Mesenchymal stem cell (in vitro differentiated cells and primary cell): ENCODE results near the gene FPR2.
A peak's percentile ranks its signal among the peaks of the same experiment; 100 is the strongest.

Experiments
- DNase-seq: peaks from one replicate; pipeline ENCODE4 v3.0.0-alpha.2; 2013
- H2AFZ ChIP-seq: one replicate; pipeline ENCODE4 v1.6.1; 2013; ENCODE audit warnings: low read depth, mild to moderate bottlenecking, control low read depth, inconsistent platforms, low read length, moderate library complexity
- H2AK5ac ChIP-seq: 2 replicates; pipeline ENCODE4 v1.6.1; 2013; ENCODE audit warnings: low read length, moderate library complexity, mild to moderate bottlenecking, inconsistent platforms; ENCODE audit not compliant: severe bottlenecking
- H2BK120ac ChIP-seq: one replicate; pipeline ENCODE4 v1.6.1; 2013; ENCODE audit warnings: low read depth, mild to moderate bottlenecking, inconsistent platforms, low read length, moderate library complexity
- H2BK12ac ChIP-seq, 2 experiments: one replicate each; pipeline ENCODE4 v1.6.1; 2013; ENCODE audit warnings: inconsistent platforms in 2 of 2, low read length in 2 of 2, mild to moderate bottlenecking in 2 of 2, moderate library complexity in 2 of 2, control low read depth in 1 of 2
- H2BK15ac ChIP-seq: one replicate; pipeline ENCODE4 v1.6.1; 2013; ENCODE audit warnings: mild to moderate bottlenecking, low read depth, inconsistent platforms; ENCODE audit not compliant: poor library complexity, severe bottlenecking
- H2BK5ac ChIP-seq: 2 replicates; pipeline ENCODE4 v1.6.1; 2013; ENCODE audit warnings: low read depth, mild to moderate bottlenecking, low read length, control low read depth, inconsistent platforms; ENCODE audit not compliant: poor library complexity, severe bottlenecking
- H3K14ac ChIP-seq, 2 experiments: one replicate each; pipeline ENCODE4 v1.6.1; 2013; ENCODE audit warnings: inconsistent platforms in 2 of 2, low read length in 2 of 2, control low read depth in 1 of 2, mild to moderate bottlenecking in 1 of 2, moderate library complexity in 1 of 2
- H3K18ac ChIP-seq, 2 experiments: one replicate each; pipeline ENCODE4 v1.6.1; 2013; ENCODE audit warnings: inconsistent platforms in 2 of 2, low read length in 2 of 2, control low read depth in 1 of 2, low read depth in 1 of 2, mild to moderate bottlenecking in 1 of 2
- H3K23ac ChIP-seq, 2 experiments: one replicate each; pipeline ENCODE4 v1.6.1; 2013; ENCODE audit warnings: inconsistent platforms in 2 of 2, low read length in 2 of 2, mild to moderate bottlenecking in 2 of 2, moderate library complexity in 2 of 2, control low read depth in 1 of 2
- H3K27ac ChIP-seq: 2 replicates; pipeline ENCODE4 v1.5.1; 2013; ENCODE audit warnings: mild to moderate bottlenecking, moderate library complexity, low read length, control low read depth, inconsistent platforms; ENCODE audit not compliant: poor library complexity, severe bottlenecking
- H3K27me3 ChIP-seq, 2 experiments: 2 replicates each; pipeline versions ENCODE4 v1.6.1 to v1.7.0; 2013; ENCODE audit warnings: low read length in 2 of 2, mild to moderate bottlenecking in 2 of 2, moderate library complexity in 2 of 2, control low read depth in 1 of 2, inconsistent platforms in 1 of 2; ENCODE audit not compliant: control insufficient read depth in 1 of 2, insufficient read depth in 1 of 2
- H3K36me3 ChIP-seq, 2 experiments: 2 replicates each; pipeline versions ENCODE4 v1.6.1 to v1.7.0; 2013; ENCODE audit warnings: low read length in 2 of 2, control low read depth in 1 of 2, inconsistent platforms in 1 of 2, low read depth in 1 of 2, mild to moderate bottlenecking in 1 of 2; ENCODE audit not compliant: insufficient read depth in 2 of 2, control insufficient read depth in 1 of 2
- H3K4ac ChIP-seq, 2 experiments: one replicate each; pipeline ENCODE4 v1.6.1; 2013; ENCODE audit warnings: inconsistent platforms in 2 of 2, low read length in 2 of 2, mild to moderate bottlenecking in 2 of 2, moderate library complexity in 2 of 2, control low read depth in 1 of 2, low read depth in 1 of 2
- H3K4me1 ChIP-seq: 2 replicates; pipeline ENCODE4 v1.6.1; 2013; ENCODE audit warnings: low read depth, low read length, control low read depth; ENCODE audit not compliant: control insufficient read depth, insufficient read depth
- H3K4me2 ChIP-seq: 2 replicates; pipeline ENCODE4 v1.6.1; 2013; ENCODE audit warnings: low read length, mild to moderate bottlenecking, inconsistent platforms; ENCODE audit not compliant: poor library complexity, severe bottlenecking
- H3K4me3 ChIP-seq, 2 experiments: 2 replicates each; pipeline versions ENCODE4 v1.5.1 to v1.7.0; 2013; ENCODE audit warnings: low read length in 2 of 2, mild to moderate bottlenecking in 2 of 2, control low read depth in 1 of 2, low read depth in 1 of 2; ENCODE audit not compliant: insufficient read depth in 1 of 2
- H3K79me1 ChIP-seq: replicated peaks from 2 replicates; pipeline ENCODE4 v1.6.1; 2013; ENCODE audit warnings: mild to moderate bottlenecking, control low read depth, low read length, inconsistent platforms; ENCODE audit not compliant: poor library complexity, severe bottlenecking
- H3K9ac ChIP-seq: 2 replicates; pipeline ENCODE4 v1.7.0; 2013; ENCODE audit warnings: mild to moderate bottlenecking, low read length, moderate library complexity
- H3K9me3 ChIP-seq: 2 replicates; pipeline ENCODE4 v1.7.0; 2013; ENCODE audit warnings: mild to moderate bottlenecking, low read length; ENCODE audit not compliant: control insufficient read depth
- H4K8ac ChIP-seq: one replicate; pipeline ENCODE4 v1.6.1; 2013; ENCODE audit warnings: inconsistent platforms, mild to moderate bottlenecking, low read length, moderate library complexity
- H4K91ac ChIP-seq: one replicate; pipeline ENCODE4 v1.6.1; 2013; ENCODE audit warnings: mild to moderate bottlenecking, low read length, inconsistent platforms
- WGBS: methylation state at CpG from one replicate; pipeline ENCODE4 v1.1.7; 2013; ENCODE audit warnings: mixed read lengths; 5-methylcytosine and 5-hydroxymethylcytosine counted together

FPR2 gene

DNA sequence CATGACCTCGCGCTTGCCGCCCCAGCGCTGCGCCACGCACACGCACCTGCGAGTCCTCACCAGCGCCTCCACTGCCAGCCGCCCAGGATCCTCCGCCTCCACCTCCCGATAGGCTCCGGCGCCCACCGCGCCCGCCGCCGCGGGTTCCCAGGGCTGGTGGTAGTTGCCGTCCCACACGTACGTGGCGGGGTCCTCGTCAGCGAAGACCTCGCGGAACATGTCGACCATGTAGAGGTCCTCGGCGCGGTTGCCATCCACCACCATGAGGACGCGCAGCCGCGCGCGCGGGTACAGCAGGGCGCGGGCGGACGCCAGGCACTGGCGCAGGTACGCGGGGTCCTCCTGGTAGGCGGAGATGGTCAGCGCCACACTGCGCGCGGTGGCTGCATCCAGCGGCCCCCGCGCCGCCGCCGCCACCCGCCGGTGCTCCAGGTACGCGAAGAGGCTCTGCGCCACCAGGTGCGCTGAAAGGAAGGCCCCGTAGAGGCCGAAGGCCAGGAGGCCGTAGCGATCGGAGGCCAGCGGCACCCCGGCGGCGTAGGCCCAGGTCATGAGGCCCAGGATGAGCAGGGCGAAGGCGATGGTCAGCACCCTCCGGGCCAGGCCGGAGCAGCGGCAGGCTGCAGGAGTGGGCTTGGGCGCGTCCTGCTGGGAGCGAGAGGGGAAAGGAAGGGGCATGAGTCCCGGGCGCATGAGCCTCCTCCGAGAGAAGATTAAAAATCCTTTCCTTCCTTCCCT is 41.6 kb upstream of the FPR2 start:
- Histone ChIP-seq H3K27ac (no peak overlapping the region), H3K9ac (peak overlapping the region; percentile 76), H3K4me2 (no peak overlapping the region), H3K4ac (no peak overlapping the region), H3K79me1 (no peaks in the 10 kb centered on the region), H3K23ac (no peak overlapping the region), H2AK5ac (no peak overlapping the region), H3K27me3 (peaks cover 0 to 40% of the 10 kb centered on the region in 2 experiments), H4K91ac (no peak overlapping the region), H3K36me3 (peaks cover 0 to 9% of the 10 kb centered on the region in 2 experiments), H3K18ac (no peak overlapping the region), H3K4me1 (peaks cover 2% of the 10 kb centered on the region), H2BK15ac (no peak overlapping the region), H2BK120ac (no peak overlapping the region), H2BK5ac (no peak overlapping the region), H4K8ac (no peak overlapping the region), H3K9me3 (no peaks in the 10 kb centered on the region), H2AFZ (no peak overlapping the region), H3K14ac (no peak overlapping the region), H3K4me3 (peak overlapping the region in 1 of 2 experiments; percentile 74), H2BK12ac (no peak overlapping the region)
- 5% methylated on average over 82 of the region's 83 CpGs for WGBS
- DNase-seq, result no peak

DNA sequence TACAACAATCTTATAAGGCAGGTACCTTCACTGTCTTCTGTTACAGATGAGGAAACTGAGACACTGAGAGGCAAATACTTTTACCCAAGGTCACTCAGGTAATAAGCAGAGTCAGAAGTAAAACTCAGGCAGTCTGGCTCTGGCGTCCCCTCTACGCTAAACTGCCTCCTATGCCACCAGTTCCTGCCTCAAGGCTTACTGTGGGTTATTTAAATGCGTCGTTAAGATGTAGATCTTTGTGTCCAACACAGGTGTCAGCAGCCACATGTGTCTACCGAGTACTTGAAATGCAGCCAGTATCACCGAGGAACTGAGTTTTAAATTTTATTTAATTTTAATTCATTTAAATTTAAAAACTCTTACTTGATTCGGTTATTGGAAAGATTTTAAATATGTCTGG is 39.1 kb upstream of the FPR2 start:
- Histone ChIP-seq H3K36me3 (no peaks in the 10 kb centered on the region), H3K4me3 (peak overlapping the region in 1 of 2 experiments; percentile 19), H3K23ac (no peak overlapping the region), H2BK12ac (no peak overlapping the region), H3K27me3 (peaks cover 0 to 35% of the 10 kb centered on the region in 2 experiments), H3K4me1 (peaks cover 4% of the 10 kb centered on the region), H4K8ac (no peak overlapping the region), H2BK5ac (no peak overlapping the region), H2AK5ac (no peak overlapping the region), H3K18ac (no peak overlapping the region), H4K91ac (no peak overlapping the region), H3K4ac (no peak overlapping the region), H2AFZ (no peak overlapping the region), H3K14ac (no peak overlapping the region), H3K4me2 (no peak overlapping the region), H3K27ac (no peak overlapping the region), H3K9me3 (no peaks in the 10 kb centered on the region), H2BK15ac (no peak overlapping the region), H3K79me1 (no peaks in the 10 kb centered on the region), H3K9ac (peak overlapping the region; percentile 60), H2BK120ac (no peak overlapping the region)
- WGBS, result 54% methylated on average over 4 of the region's 7 CpGs
- DNase-seq, result no peak

DNA sequence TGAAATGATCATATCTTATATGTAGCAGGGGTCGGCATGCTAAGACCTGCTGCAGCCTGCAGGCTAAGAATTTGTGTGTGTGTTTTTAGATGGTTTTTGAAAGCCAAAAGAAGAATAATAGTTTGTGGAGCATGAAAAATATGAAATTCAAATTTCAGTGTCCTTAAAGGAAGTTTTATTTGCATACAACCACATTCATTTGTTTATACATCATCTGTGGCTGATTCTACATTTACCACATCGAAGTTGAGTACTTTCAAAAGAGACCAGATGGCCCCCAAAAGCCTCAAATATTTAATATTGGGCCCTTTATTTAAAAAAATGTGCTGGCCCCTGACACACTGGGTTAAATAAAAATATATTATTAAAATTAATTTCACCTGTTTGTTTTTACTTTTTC is 38.5 kb upstream of the FPR2 start:
- no peak overlapping the region for H4K8ac ChIP-seq
- no peaks in the 10 kb centered on the region for H3K79me1 ChIP-seq
- H3K4me3 ChIP-seq, result peak overlapping the region in 1 of 2 experiments; percentile 65
- H2AFZ ChIP-seq, result no peak overlapping the region
- H3K4ac ChIP-seq, result no peak overlapping the region
- WGBS, result 51% methylated on average over 2 of the region's 2 CpGs
- no peak overlapping the region for H2BK12ac ChIP-seq
- DNase-seq, result no peak
- H3K18ac ChIP-seq, result no peak overlapping the region
- H3K14ac ChIP-seq, result no peak overlapping the region
- H2AK5ac ChIP-seq, result no peak overlapping the region
- peak overlapping the region; percentile 60 for H3K9ac ChIP-seq
- H3K23ac ChIP-seq, result no peak overlapping the region
- no peaks in the 10 kb centered on the region for H3K36me3 ChIP-seq
- H3K4me1 ChIP-seq, result peaks cover 4% of the 10 kb centered on the region
- H3K27ac ChIP-seq, result no peak overlapping the region
- no peak overlapping the region for H2BK15ac ChIP-seq
- H4K91ac ChIP-seq, result no peak overlapping the region
- H2BK120ac ChIP-seq, result no peak overlapping the region
- no peak overlapping the region for H3K4me2 ChIP-seq
- peaks cover 0 to 34% of the 10 kb centered on the region in 2 experiments for H3K27me3 ChIP-seq
- H2BK5ac ChIP-seq, result no peak overlapping the region
- no peaks in the 10 kb centered on the region for H3K9me3 ChIP-seq

- H4K8ac ChIP-seq, result no peak overlapping the region
- WGBS, result 85% methylated on average over 15 of the region's 15 CpGs
- no peak overlapping the region for H3K18ac ChIP-seq
- peaks cover 2% of the 10 kb centered on the region for H3K4me1 ChIP-seq
- no peak overlapping the region for H3K4ac ChIP-seq
- H3K4me3 ChIP-seq, result peak overlapping the region in 1 of 2 experiments; percentile 65
- peaks cover 0 to 23% of the 10 kb centered on the region in 2 experiments for H3K27me3 ChIP-seq
- H3K14ac ChIP-seq, result no peak overlapping the region
- no peaks in the 10 kb centered on the region for H3K79me1 ChIP-seq
- no peak overlapping the region for H3K27ac ChIP-seq
- H3K23ac ChIP-seq, result no peak overlapping the region
- no peak overlapping the region for H2BK15ac ChIP-seq
- peak overlapping the region; percentile 11 for H4K91ac ChIP-seq
- DNase-seq, result no peak
- no peak overlapping the region for H2AFZ ChIP-seq
- no peak overlapping the region for H2BK5ac ChIP-seq
- H2BK120ac ChIP-seq, result no peak overlapping the region
- H2AK5ac ChIP-seq, result no peak overlapping the region
- H3K36me3 ChIP-seq, result no peaks in the 10 kb centered on the region
- no peak overlapping the region for H2BK12ac ChIP-seq
- peak overlapping the region; percentile 60 for H3K9ac ChIP-seq
- no peaks in the 10 kb centered on the region for H3K9me3 ChIP-seq
- H3K4me2 ChIP-seq, result no peak overlapping the region
These were observed 36.4 kb upstream of the FPR2 start for GRCh38 chr19:51724543-51724942.
